ENCODE measurements around the gene MIPEP. TPM values are rescaled to one million over a fixed set of nuclear protein-coding genes. Genes with fewer than 3 reads are reported as not detected.

MIPEP gene
- total and polyA plus RNA-seq, 9 of the 15 experiments (the other 6 are each of a cell fraction or from before 2014, with no cell fraction given), result 1.7 to 19.3 (median 13.1) TPM

Small RNA genes lying within 50 kb of the gene (small RNA-seq; reads per million reads assigned to genes)
- not detected for gene MTCO3P2

Other genes with a start within 250 kb of the MIPEP start
- gene C1QTNF9B, start 8.1 kb upstream of the MIPEP start, total RNA-seq (2014; rRNA removed), result 0.32 TPM in 1 of 2 replicates, not detected in the other
- gene C1QTNF9B, start 8.1 kb upstream of the MIPEP start, total RNA-seq (2014; rRNA removed; fragmentation: Illumina TruSeq; extraction: Trizol), result 0.19 and 0.22 TPM in 2 replicates
- not detected in 2 replicates for gene C1QTNF9B, start 8.1 kb upstream of the MIPEP start, total RNA-seq (2015; rRNA removed; fragmentation: Illumina TruSeq; extraction: Trizol)
- 0.25 and 0.38 TPM in 2 replicates for gene C1QTNF9B, start 8.1 kb upstream of the MIPEP start, total RNA-seq (2021)
- gene C1QTNF9B, start 8.1 kb upstream of the MIPEP start, polyA plus RNA-seq (2011; rRNA removed), result not detected in 2 replicates
- 0.50 and 0.55 TPM in 2 replicates for gene C1QTNF9B, start 8.1 kb upstream of the MIPEP start, polyA plus RNA-seq (2014; fragmentation: Illumina TruSeq; extraction: Trizol)
- under 1 TPM in 1 of 2 experiments, not detected in 1; 0.14 TPM for gene C1QTNF9B, start 8.1 kb upstream of the MIPEP start, polyA plus RNA-seq (2014; fragmentation: Nextera tagmentation; extraction: Ambion mirVana)
- gene C1QTNF9B, start 8.1 kb upstream of the MIPEP start, polyA plus RNA-seq (2014; rRNA removed), result 0.42 and 0.94 TPM in 2 replicates

All from K562 (cell line).